NCI-H2196 (cell line): ENCODE data around the gene NME3.
"Not testable (repeated sequence)": the region's sequence is repeated elsewhere in the genome, so short reads cannot be mapped to it uniquely, and the experiment has no call there.

Experiments used
- DNase-seq: peaks from one replicate; lab custom pipeline; 2025; ENCODE audit not compliant: unreplicated experiment; lab: John Stamatoyannopoulos, UW

Gene NME3

GRCh38 chr16:1754204-1754603, 17.1 kb downstream of the NME3 start:
- DNase-seq, result no peak

- DNase-seq, result no peak
These were observed 18.5 kb downstream of the NME3 start for GRCh38 chr16:1752853-1753252.

- DNase-seq, result no peak
These were observed 19.4 kb downstream of the NME3 start for GRCh38 chr16:1751946-1752345.

- DNase-seq, result no peak
These were observed 21.9 kb downstream of the NME3 start for GRCh38 chr16:1749152-1750117.

- no peak for DNase-seq
These were observed 23.4 kb downstream of the NME3 start for GRCh38 chr16:1747934-1748333.

GRCh38 chr16:1746693-1747195, 24.6 kb downstream of the NME3 start:
- DNase-seq, result no peak

GRCh38 chr16:1745900-1746692, 25.2 kb downstream of the NME3 start:
- DNase-seq, result no peak

- no peak for DNase-seq
These were observed 26.0 kb downstream of the NME3 start for GRCh38 chr16:1745181-1745899.

GRCh38 chr16:1744338-1744840, 27.0 kb downstream of the NME3 start:
- no peak for DNase-seq

- no peak for DNase-seq
These were observed 27.7 kb downstream of the NME3 start for GRCh38 chr16:1743376-1744337.

- DNase-seq, result no peak
These were observed 29.7 kb downstream of the NME3 start for GRCh38 chr16:1741553-1742165.

GRCh38 chr16:1740781-1741490, 30.4 kb downstream of the NME3 start:
- no peak for DNase-seq

GRCh38 chr16:1740234-1740633, 31.1 kb downstream of the NME3 start:
- no peak for DNase-seq

GRCh38 chr16:1734816-1735215, 36.5 kb downstream of the NME3 start:
- DNase-seq, result no peak

- no peak for DNase-seq
These were observed 37.2 kb downstream of the NME3 start for GRCh38 chr16:1734123-1734522.

GRCh38 chr16:1732551-1732987, 38.8 kb downstream of the NME3 start:
- DNase-seq, result not testable (repeated sequence)

GRCh38 chr16:1732071-1732470, 39.3 kb downstream of the NME3 start:
- no peak for DNase-seq

- no peak for DNase-seq
These were observed 39.7 kb downstream of the NME3 start for GRCh38 chr16:1731603-1732002.

- DNase-seq, result no peak
These were observed 40.3 kb downstream of the NME3 start for GRCh38 chr16:1731073-1731472.
